Measurements from ENCODE around the gene PLXNB1. TPM values are rescaled to one million over a fixed set of nuclear protein-coding genes. Genes with fewer than 3 reads are reported as not detected.

Gene PLXNB1
- total and polyA plus RNA-seq, 7 experiments from 2014 or later, result 0.79 to 3.3 (median 2.7) TPM; not detected in 2

DNA sequence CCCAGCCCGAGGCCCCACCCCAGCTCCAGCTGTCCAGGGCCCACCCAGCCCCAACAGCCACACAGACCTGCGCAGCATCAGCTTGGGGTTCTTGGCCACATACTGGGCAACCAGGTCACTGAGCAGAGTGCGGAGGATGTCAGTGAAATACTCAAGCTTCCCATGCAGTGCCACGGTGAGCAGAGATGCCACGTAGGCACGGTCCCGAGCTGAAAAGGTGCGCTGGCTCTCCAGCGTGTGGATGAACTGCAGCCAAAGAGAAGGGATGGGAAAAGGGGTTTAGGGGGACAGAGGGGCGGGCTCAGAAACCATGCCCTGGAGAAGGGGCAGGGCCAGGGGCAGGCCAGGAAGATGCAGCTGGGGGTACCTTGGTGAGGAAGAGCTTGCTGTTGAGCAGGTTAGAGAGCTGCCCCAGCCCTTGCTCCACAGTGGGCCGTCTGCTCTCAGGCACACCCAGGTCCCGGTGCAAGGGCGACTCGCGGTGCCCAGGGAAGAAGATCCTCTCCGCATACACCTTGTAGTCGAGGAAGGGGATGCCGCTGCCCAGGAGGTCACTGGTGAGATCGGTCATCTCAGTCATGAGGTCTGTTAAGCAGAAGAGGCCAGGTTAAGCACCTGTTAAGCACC, 17.4 kb downstream of the PLXNB1 start:
- H3K27ac ChIP-seq (ENCODE audit: low read depth, low read length), result no peak overlapping the region
- no peaks in the 10 kb centered on the region for H3K9me3 ChIP-seq (ENCODE audit: control insufficient read depth in 2 of 3, low read length in 3 of 3)
- CTCF ChIA-PET, result interaction anchor here (0.6 to 1.1 kb wide), 4 partner anchors 12 to 194 kb away, joined by 3 to 6 read pairs (median 3); no protein-coding TSS in a partner anchor
- no peak overlapping the region for H3K4me3 ChIP-seq (ENCODE audit: low read length)
- no peak overlapping the region for H3K4me3 Mint-ChIP-seq
- no peaks in the 10 kb centered on the region for H3K4me1 Mint-ChIP-seq
- intact Hi-C loops (cut with micrococcal nuclease), result no loop called here
- H3K9me3 Mint-ChIP-seq, result peaks cover 0 to 2% (median 0%) of the 10 kb centered on the region in 11 donors
- H3K27me3 ChIP-seq (ENCODE audit: control insufficient read depth in 2 of 2, insufficient read depth in 2 of 2, low read length in 2 of 2), result no peaks in the 10 kb centered on the region
- H3K36me3 Mint-ChIP-seq, result no peaks in the 10 kb centered on the region
- no peak overlapping the region for H3K27ac Mint-ChIP-seq
- H3K36me3 ChIP-seq (ENCODE audit: control insufficient read depth in 2 of 3, insufficient read depth in 3 of 3, low read length in 3 of 3), result no peaks in the 10 kb centered on the region
- POLR2A ChIA-PET, result no interaction called here
- no peaks in the 10 kb centered on the region for H3K27me3 Mint-ChIP-seq
- ATAC-seq, result no peak
- no peak for DNase-seq
- H3K4me1 ChIP-seq (ENCODE audit: control insufficient read depth in 2 of 2, insufficient read depth in 2 of 2, low read length in 2 of 2), result no peaks in the 10 kb centered on the region

DNA sequence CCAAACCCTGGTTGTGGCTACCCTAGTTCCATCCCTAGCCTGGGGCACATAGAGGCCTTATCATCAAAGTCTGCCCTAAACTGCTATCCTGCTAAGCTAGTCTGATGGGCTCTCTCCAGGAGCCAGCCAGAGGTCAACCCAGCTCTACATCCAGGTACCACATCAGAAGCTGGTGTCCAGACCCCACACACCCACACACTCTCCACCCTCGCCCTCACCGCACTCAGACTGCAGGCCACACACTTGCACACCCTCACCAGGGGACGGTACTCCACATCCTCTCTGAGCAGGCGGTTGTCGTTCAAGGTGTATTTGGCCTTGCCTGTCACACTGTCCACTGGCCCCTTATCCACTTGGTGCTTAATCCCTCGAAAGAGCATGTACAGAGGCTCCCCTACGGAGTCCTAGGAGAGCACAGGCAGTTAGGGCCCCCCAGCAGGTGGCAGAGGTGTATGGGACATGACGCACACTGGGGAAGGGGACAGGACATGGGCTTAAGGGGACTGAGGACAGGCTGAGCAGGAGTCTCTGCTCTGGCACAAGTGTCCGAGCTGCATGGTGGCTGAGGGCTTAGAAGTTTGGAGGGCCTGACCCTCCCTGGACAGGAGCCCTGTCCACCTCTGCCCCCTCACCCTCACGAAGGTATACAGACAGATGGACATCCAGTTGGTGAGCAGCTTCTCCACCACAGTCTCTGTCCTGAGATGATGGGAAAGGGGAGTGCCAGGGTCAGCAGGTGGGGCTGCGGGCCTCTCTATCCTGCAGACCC, 18.1 kb downstream of the PLXNB1 start:
- Histone ChIP-seq H3K4me1 (ENCODE audit: control insufficient read depth in 2 of 2, insufficient read depth in 2 of 2, low read length in 2 of 2) (no peaks in the 10 kb centered on the region), H3K4me3 (ENCODE audit: low read length) (no peak overlapping the region), H3K27me3 (ENCODE audit: control insufficient read depth in 2 of 2, insufficient read depth in 2 of 2, low read length in 2 of 2) (no peaks in the 10 kb centered on the region), H3K9me3 (ENCODE audit: control insufficient read depth in 2 of 3, low read length in 3 of 3) (no peaks in the 10 kb centered on the region), H3K36me3 (ENCODE audit: control insufficient read depth in 2 of 3, insufficient read depth in 3 of 3, low read length in 3 of 3) (no peaks in the 10 kb centered on the region), H3K27ac (ENCODE audit: low read depth, low read length) (no peak overlapping the region)
- ChIA-PET POLR2A (no interaction called here), CTCF (interaction anchor here (0.9 to 1.1 kb wide), 2 partner anchors 11 to 24 kb away, joined by 3 read pairs; no protein-coding TSS in a partner anchor)
- ATAC-seq (no peak), DNase-seq (no peak)
- H3K27me3 Mint-ChIP-seq, result no peaks in the 10 kb centered on the region
- no peaks in the 10 kb centered on the region for H3K36me3 Mint-ChIP-seq
- H3K4me1 Mint-ChIP-seq, result no peaks in the 10 kb centered on the region
- intact Hi-C loops (cut with micrococcal nuclease), result no loop called here
- peaks cover 0 to 2% (median 0%) of the 10 kb centered on the region in 11 donors for H3K9me3 Mint-ChIP-seq
- no peak overlapping the region for H3K27ac Mint-ChIP-seq
- no peak overlapping the region for H3K4me3 Mint-ChIP-seq

DNA sequence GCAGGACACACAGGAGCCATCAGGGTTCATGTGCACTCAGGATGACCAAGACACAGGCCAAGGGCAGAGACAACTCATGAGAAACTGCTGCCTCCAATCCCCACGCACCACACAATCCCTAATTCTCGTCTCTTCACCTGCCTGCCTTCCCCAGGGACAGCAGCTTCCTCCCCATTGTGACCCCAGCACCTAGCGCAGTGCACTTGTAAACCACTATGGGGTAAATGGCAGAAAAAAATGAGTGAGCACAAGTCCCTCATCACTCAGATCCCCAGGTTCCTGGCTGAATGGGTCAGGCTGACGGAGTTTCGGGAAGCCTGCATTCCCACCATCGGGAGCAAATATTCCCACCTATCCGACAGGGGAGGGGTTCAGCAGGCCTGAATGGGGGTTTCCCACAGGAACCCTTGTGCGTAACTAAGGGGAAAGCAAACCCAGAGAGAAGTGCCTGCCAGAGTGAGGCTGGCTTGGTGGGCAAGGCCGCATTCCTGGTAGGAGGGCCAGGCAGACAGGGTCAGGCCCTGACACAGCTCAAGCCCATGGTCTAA, 18.8 kb downstream of the PLXNB1 start:
- Histone ChIP-seq H3K9me3 (ENCODE audit: control insufficient read depth in 2 of 3, low read length in 3 of 3) (no peaks in the 10 kb centered on the region), H3K36me3 (ENCODE audit: control insufficient read depth in 2 of 3, insufficient read depth in 3 of 3, low read length in 3 of 3) (no peaks in the 10 kb centered on the region), H3K4me3 (ENCODE audit: low read length) (no peak overlapping the region), H3K27me3 (ENCODE audit: control insufficient read depth in 2 of 2, insufficient read depth in 2 of 2, low read length in 2 of 2) (no peaks in the 10 kb centered on the region), H3K27ac (ENCODE audit: low read depth, low read length) (no peak overlapping the region), H3K4me1 (ENCODE audit: control insufficient read depth in 2 of 2, insufficient read depth in 2 of 2, low read length in 2 of 2) (no peaks in the 10 kb centered on the region)
- H3K9me3 Mint-ChIP-seq, result peaks cover 0 to 2% (median 0%) of the 10 kb centered on the region in 11 donors
- intact Hi-C loops (cut with micrococcal nuclease), result no loop called here
- no peaks in the 10 kb centered on the region for H3K36me3 Mint-ChIP-seq
- DNase-seq (no peak), ATAC-seq (no peak)
- no peaks in the 10 kb centered on the region for H3K4me1 Mint-ChIP-seq
- no peak overlapping the region for H3K27ac Mint-ChIP-seq
- H3K4me3 Mint-ChIP-seq, result no peak overlapping the region
- ChIA-PET CTCF (no interaction called here), POLR2A (no interaction called here)
- no peaks in the 10 kb centered on the region for H3K27me3 Mint-ChIP-seq

DNA sequence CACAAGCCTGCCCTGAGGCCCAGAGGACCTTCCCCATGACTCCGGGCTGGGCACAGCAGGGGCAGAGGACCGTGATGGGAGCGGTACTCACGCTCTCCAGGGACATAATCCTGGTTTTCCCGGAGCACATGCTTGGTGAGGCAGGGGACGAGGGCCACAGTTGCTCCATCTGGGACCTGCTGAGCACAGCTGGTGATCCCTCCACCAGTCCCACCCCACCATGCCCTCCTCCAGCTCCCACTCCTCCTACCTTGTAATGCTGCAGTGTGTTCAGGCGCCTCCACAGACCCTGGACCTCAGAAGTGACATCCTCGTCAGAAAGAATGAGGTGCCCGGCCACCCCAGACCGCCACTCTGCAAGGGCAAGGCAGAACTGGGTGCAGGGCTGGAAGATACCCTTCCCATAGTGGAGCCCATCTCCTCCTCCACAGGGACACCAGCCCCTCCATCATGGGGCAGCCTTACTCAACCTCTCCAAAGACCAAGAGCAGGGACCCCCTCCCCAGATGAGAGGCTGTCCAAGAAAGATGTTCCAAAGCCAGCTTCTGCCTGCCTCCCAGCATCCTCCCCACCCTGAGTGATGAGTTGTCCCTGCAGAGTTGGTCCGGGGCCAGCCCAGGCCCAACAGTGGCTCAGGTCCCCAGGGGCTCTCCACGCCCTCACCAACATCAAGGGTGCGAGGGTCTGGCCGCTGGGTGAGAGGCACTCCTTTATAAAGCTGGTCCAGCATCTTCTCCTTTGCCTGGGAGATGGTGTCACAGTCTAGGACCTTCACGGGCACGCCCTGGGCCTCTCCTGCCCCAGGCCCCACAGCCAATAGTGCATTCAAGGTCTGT, 19.5 kb downstream of the PLXNB1 start:
- H3K27me3 ChIP-seq (ENCODE audit: control insufficient read depth in 2 of 2, insufficient read depth in 2 of 2, low read length in 2 of 2), result no peaks in the 10 kb centered on the region
- POLR2A ChIA-PET, result no interaction called here
- CTCF ChIA-PET, result no interaction called here
- H3K36me3 ChIP-seq (ENCODE audit: control insufficient read depth in 2 of 3, insufficient read depth in 3 of 3, low read length in 3 of 3), result no peaks in the 10 kb centered on the region
- DNase-seq (peak in 1 of 9 donors; percentile 4), ATAC-seq (no peak)
- no peaks in the 10 kb centered on the region for H3K4me1 ChIP-seq (ENCODE audit: control insufficient read depth in 2 of 2, insufficient read depth in 2 of 2, low read length in 2 of 2)
- H3K9me3 ChIP-seq (ENCODE audit: control insufficient read depth in 2 of 3, low read length in 3 of 3), result no peaks in the 10 kb centered on the region
- intact Hi-C loops (cut with micrococcal nuclease), result no loop called here
- no peaks in the 10 kb centered on the region for H3K27me3 Mint-ChIP-seq
- H3K36me3 Mint-ChIP-seq, result no peaks in the 10 kb centered on the region
- H3K4me3 ChIP-seq (ENCODE audit: low read length), result no peak overlapping the region
- no peaks in the 10 kb centered on the region for H3K4me1 Mint-ChIP-seq
- no peak overlapping the region for H3K27ac ChIP-seq (ENCODE audit: low read depth, low read length)
- no peak overlapping the region for H3K4me3 Mint-ChIP-seq
- H3K27ac Mint-ChIP-seq, result no peak overlapping the region
- peaks cover 0 to 2% (median 0%) of the 10 kb centered on the region in 11 donors for H3K9me3 Mint-ChIP-seq

DNA sequence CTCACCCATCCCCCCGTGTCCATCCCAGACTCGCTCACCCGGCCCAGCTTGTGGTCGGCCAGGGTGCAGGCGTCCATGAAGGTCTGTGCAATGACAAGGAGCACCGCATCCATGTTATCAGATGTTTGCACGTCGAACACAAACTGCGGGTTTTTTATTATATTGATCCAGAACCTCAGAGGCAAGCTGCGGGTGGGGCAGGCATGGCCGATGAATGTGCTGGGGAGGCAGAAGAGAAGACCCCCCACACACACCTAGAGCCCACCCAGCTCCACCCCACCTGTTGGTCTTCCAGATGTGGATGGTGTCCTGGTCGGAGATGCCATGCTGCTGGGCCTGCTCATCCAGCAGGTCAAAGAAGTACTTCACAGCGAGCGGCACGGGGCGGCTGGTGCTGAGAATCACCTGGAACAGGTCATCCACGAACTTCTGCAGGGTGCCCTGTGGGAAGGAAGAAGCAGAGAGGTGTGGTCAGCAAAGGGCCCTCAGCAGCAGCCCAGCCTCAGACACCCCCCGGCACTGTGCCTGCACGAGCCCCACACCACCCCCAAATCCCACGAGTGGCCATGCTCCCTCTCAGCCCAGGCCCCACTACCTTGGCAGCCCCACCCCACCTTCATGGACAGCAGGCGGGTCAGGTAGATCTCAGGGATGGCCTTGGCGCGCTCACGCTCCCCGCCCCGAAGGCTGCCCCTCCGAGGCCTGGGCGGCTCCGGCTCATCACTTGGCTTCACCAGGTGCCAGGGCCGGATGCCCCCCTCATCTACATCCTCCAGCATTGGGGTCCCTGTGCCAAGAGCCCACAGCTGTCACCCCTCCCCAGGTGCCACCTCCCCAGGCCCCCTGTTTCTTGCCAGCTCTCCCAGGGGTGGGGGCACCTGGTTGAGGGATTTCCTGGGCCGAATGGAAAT, 20.3 kb downstream of the PLXNB1 start:
- Histone ChIP-seq H3K27ac (ENCODE audit: low read depth, low read length) (no peak overlapping the region), H3K27me3 (ENCODE audit: control insufficient read depth in 2 of 2, insufficient read depth in 2 of 2, low read length in 2 of 2) (no peaks in the 10 kb centered on the region), H3K36me3 (ENCODE audit: control insufficient read depth in 2 of 3, insufficient read depth in 3 of 3, low read length in 3 of 3) (no peaks in the 10 kb centered on the region), H3K4me3 (ENCODE audit: low read length) (no peak overlapping the region), H3K9me3 (ENCODE audit: control insufficient read depth in 2 of 3, low read length in 3 of 3) (no peaks in the 10 kb centered on the region), H3K4me1 (ENCODE audit: control insufficient read depth in 2 of 2, insufficient read depth in 2 of 2, low read length in 2 of 2) (no peaks in the 10 kb centered on the region)
- H3K36me3 Mint-ChIP-seq, result no peaks in the 10 kb centered on the region
- H3K27me3 Mint-ChIP-seq, result no peaks in the 10 kb centered on the region
- POLR2A ChIA-PET, result no interaction called here
- H3K4me1 Mint-ChIP-seq, result no peaks in the 10 kb centered on the region
- ATAC-seq, result no peak
- H3K27ac Mint-ChIP-seq, result no peak overlapping the region
- H3K9me3 Mint-ChIP-seq, result peaks cover 0 to 2% (median 0%) of the 10 kb centered on the region in 11 donors
- H3K4me3 Mint-ChIP-seq, result no peak overlapping the region
- intact Hi-C loops (cut with micrococcal nuclease), result no loop called here
- CTCF ChIA-PET, result no interaction called here
- DNase-seq, result peak in 1 of 9 donors; percentile 3

DNA sequence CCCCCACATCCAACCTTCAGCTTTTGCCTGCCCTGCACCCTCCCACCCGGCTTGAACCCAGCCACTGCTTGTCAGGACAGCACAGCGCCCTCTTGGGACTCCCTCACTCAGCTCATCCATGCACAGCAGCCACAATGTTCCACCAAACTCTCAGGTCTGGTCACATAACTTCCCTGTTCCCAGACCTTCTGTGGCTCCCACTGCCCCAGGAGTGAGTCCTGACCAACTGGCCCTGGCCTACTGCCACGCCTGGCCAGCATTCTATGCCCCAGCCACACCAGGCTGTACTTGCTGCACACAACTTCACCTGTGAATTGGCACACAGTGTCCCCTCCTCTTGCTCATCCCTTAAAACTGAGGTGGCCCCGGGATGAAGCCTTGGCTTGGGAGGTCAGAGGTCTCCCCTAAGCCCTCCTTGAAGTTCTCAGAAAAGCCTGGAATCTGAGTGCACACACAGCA, 21.0 kb downstream of the PLXNB1 start:
- H3K27ac Mint-ChIP-seq, result no peak overlapping the region
- ATAC-seq, result no peak

More for the DNA sequence above, 21.0 kb downstream of the PLXNB1 start:
- intact Hi-C loops (cut with micrococcal nuclease), result no loop called here
- Histone ChIP-seq H3K36me3 (ENCODE audit: control insufficient read depth in 2 of 3, insufficient read depth in 3 of 3, low read length in 3 of 3) (no peaks in the 10 kb centered on the region), H3K9me3 (ENCODE audit: control insufficient read depth in 2 of 3, low read length in 3 of 3) (no peaks in the 10 kb centered on the region), H3K27ac (ENCODE audit: low read depth, low read length) (no peak overlapping the region), H3K27me3 (ENCODE audit: control insufficient read depth in 2 of 2, insufficient read depth in 2 of 2, low read length in 2 of 2) (no peaks in the 10 kb centered on the region), H3K4me3 (ENCODE audit: low read length) (no peak overlapping the region), H3K4me1 (ENCODE audit: control insufficient read depth in 2 of 2, insufficient read depth in 2 of 2, low read length in 2 of 2) (no peaks in the 10 kb centered on the region)
- ChIA-PET CTCF (interaction anchor here (1.3 to 2.4 kb wide), 3 partner anchors 27 to 149 kb away, joined by 3 to 12 read pairs (median 7); partner anchors contain the start of genes CCDC51 and TMA7), POLR2A (no interaction called here)
- Mint-ChIP-seq H3K4me1 (no peaks in the 10 kb centered on the region), H3K36me3 (no peaks in the 10 kb centered on the region), H3K9me3 (no peaks in the 10 kb centered on the region), H3K27me3 (no peaks in the 10 kb centered on the region), H3K4me3 (no peak overlapping the region)
- no peak for DNase-seq

All from naive thymus-derived CD4-positive, alpha-beta T cell (primary cell).